ENCODE results near the gene CADM1.

Gene CADM1

GRCh38 chr11:115199481-115200069 lies 304.6 kb downstream of the CADM1 start:
- TF ChIP-seq REST (IDR thresholded peaks at IDR 0.05; ENCODE audit: insufficient read depth in 1 of 2, low read depth in 2 of 2, low read length in 2 of 2) (no peak), SIN3A (IDR thresholded peaks at IDR 0.05; ENCODE audit: borderline replicate concordance, insufficient read depth, low read length) (no peak), TAF1 (IDR thresholded peaks at IDR 0.05; ENCODE audit: borderline replicate concordance, insufficient read depth, low read length) (no peak), POLR2AphosphoS5 (IDR thresholded peaks at IDR 0.05; ENCODE audit: low read depth, low read length) (no peak), FOXP2 (optimal IDR thresholded peaks at IDR 0.05; ENCODE audit: borderline replicate concordance, extremely low read depth, extremely low read length, insufficient read depth) (no peak)

GRCh38 chr11:115198321-115198741 lies 305.9 kb downstream of the CADM1 start:
- no peak for TF ChIP-seq REST (IDR thresholded peaks at IDR 0.05; ENCODE audit: insufficient read depth in 1 of 2, low read depth in 2 of 2, low read length in 2 of 2)
- TF ChIP-seq POLR2AphosphoS5 (IDR thresholded peaks at IDR 0.05; ENCODE audit: low read depth, low read length), result no peak
- no peak for TF ChIP-seq TAF1 (IDR thresholded peaks at IDR 0.05; ENCODE audit: borderline replicate concordance, insufficient read depth, low read length)
- TF ChIP-seq FOXP2 (optimal IDR thresholded peaks at IDR 0.05; ENCODE audit: borderline replicate concordance, extremely low read depth, extremely low read length, insufficient read depth), result no peak

DNA sequence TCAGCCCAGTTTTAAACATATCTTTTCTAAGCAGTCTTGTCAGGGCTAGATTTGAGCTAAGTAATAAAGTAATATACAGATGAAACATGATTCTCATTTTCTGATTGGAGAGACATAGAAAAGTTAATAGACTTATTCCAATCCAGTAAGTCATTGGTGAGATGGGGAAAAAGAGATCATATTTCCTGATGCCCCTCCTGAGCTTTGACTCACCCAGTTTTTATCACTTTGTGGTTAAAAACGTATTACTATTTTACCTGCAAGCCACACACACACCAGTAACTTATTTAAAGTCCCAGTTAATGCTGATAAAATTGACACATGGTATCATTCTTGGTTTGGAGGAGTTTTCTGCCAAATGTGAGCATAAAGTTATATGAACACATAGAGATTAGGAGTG lies 306.8 kb downstream of the CADM1 start:
- TF ChIP-seq FOXP2 (optimal IDR thresholded peaks at IDR 0.05; ENCODE audit: borderline replicate concordance, extremely low read depth, extremely low read length, insufficient read depth), result no peak
- no peak for TF ChIP-seq REST (IDR thresholded peaks at IDR 0.05; ENCODE audit: insufficient read depth in 1 of 2, low read depth in 2 of 2, low read length in 2 of 2)
- TF ChIP-seq SIN3A (IDR thresholded peaks at IDR 0.05; ENCODE audit: borderline replicate concordance, insufficient read depth, low read length), result no peak
- TF ChIP-seq POLR2AphosphoS5 (IDR thresholded peaks at IDR 0.05; ENCODE audit: low read depth, low read length), result no peak
- TF ChIP-seq TAF1 (IDR thresholded peaks at IDR 0.05; ENCODE audit: borderline replicate concordance, insufficient read depth, low read length), result no peak

DNA sequence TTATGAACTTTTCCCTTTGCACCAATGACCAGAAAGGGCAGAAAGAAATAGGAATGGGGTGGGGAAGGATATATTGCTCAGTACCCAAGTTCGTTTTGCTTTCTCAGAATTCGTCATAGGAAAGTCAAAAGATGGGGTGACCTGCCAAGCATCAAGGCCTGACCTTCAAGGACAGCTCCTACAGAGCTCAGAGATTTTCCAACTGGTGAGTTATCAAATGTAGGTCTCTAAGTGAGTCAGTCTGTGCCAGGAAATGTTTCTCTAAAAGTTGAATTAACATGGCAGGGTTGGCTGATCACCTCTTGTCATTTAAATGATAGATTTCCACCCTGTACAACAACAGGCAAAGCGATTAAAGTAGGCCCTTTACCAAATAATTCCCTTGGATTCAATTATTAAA lies 307.2 kb downstream of the CADM1 start:
- TF ChIP-seq REST (IDR thresholded peaks at IDR 0.05; ENCODE audit: insufficient read depth in 1 of 2, low read depth in 2 of 2, low read length in 2 of 2), result no peak
- no peak for TF ChIP-seq POLR2AphosphoS5 (IDR thresholded peaks at IDR 0.05; ENCODE audit: low read depth, low read length)
- TF ChIP-seq SIN3A (IDR thresholded peaks at IDR 0.05; ENCODE audit: borderline replicate concordance, insufficient read depth, low read length), result no peak
- no peak for TF ChIP-seq FOXP2 (optimal IDR thresholded peaks at IDR 0.05; ENCODE audit: borderline replicate concordance, extremely low read depth, extremely low read length, insufficient read depth)
- TF ChIP-seq TAF1 (IDR thresholded peaks at IDR 0.05; ENCODE audit: borderline replicate concordance, insufficient read depth, low read length), result no peak

GRCh38 chr11:115194802-115195110 lies 309.5 kb downstream of the CADM1 start:
- no peak for TF ChIP-seq TAF1 (IDR thresholded peaks at IDR 0.05; ENCODE audit: borderline replicate concordance, insufficient read depth, low read length)
- TF ChIP-seq REST (IDR thresholded peaks at IDR 0.05; ENCODE audit: insufficient read depth in 1 of 2, low read depth in 2 of 2, low read length in 2 of 2), result no peak
- no peak for TF ChIP-seq SIN3A (IDR thresholded peaks at IDR 0.05; ENCODE audit: borderline replicate concordance, insufficient read depth, low read length)
- TF ChIP-seq POLR2AphosphoS5 (IDR thresholded peaks at IDR 0.05; ENCODE audit: low read depth, low read length), result no peak
- TF ChIP-seq FOXP2 (optimal IDR thresholded peaks at IDR 0.05; ENCODE audit: borderline replicate concordance, extremely low read depth, extremely low read length, insufficient read depth), result no peak

Measured in PFSK-1 (cell line).